SK-MEL-5 (cell line): ENCODE measurements around the gene SGSM1. TPM values are rescaled to one million over a fixed set of nuclear protein-coding genes. Genes with fewer than 3 reads are reported as not detected.
"Not testable (repeated sequence)": the region's sequence is repeated elsewhere in the genome, so short reads cannot be mapped to it uniquely, and the experiment has no call there.

Experiments used
- DNase-seq: peaks from one replicate; pipeline ENCODE4 v3.0.0-alpha.2; 2016; ENCODE audit warnings: low read depth, low spot score
- in situ Hi-C: cut with HindIII; loops from 2 replicates; pipeline ENCODE4 v1.10.0; 2016; ENCODE audit warnings: low sequenced_read_pairs, high pct_unique_total_duplicates, low pct_unique_long_range_greater_than_20kb
- total RNA-seq: library from RNA; depleted of rRNA; stranded (reverse); fragments of >200 nt; shearing (Covaris generic); gene quantifications from 2 replicates; pipeline ENCODE4 v1.2.3, GENCODE V29; 2014

Gene SGSM1
- total RNA-seq, 1 experiment from 2014 or later, result 0.03 TPM

DNA sequence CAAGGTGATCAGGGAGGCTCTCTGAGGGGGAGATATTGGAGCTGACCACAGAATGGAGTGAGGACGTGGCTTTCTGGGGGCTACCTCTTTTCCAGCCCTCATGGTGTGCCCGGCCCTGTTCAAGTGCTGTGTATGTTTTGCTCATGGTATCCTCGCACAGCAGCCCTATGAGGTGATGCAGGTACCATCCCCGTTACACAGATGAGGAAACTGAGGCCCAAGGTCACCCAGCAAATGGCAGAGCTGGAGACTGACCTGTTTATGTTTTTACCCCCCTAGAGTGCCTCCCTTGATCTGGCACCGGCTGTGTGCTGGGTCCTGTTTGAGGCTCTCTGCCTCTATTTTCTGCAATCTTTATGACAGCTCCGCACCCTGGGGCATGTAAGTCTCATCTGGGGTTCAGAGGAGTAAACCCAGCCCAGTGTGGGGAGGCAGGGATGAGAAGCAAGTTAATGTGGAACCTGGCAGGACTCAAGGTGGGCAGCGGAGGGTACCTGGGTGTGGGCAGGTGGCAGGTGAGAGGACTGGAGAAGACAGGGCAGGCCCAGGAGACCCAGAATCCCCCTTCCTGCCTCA, 20.8 kb downstream of the SGSM1 start:
- no peak for DNase-seq
- in situ Hi-C loops, result no loop called here

DNA sequence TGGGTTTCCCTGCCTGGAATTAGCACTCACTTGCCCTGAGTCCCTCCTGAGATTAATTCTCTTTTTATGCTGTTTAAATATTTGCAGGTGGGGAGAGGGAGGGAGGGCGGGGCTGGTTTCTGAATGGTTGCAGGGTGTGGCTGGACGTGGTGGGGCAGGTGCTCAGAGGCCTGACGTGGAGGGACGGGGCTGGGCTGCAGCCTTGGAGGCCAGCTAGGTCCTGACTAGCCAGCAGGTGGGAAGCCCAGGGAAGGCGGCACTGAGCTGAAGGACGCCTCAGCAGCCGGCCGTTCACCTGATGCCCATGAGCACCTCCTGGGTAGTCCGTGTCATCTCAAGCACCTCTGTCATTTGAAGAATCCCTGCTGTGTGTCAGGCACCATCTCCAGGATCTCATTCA, 21.3 kb downstream of the SGSM1 start:
- in situ Hi-C loops, result no loop called here
- no peak for DNase-seq

- DNase-seq, result no peak
- in situ Hi-C loops, result no loop called here
Observed at GRCh38 chr22:24830205-24830979, 24.4 kb downstream of the SGSM1 start.

- in situ Hi-C loops, result no loop called here
Observed at GRCh38 chr22:24831687-24832086, 25.7 kb downstream of the SGSM1 start.

GRCh38 chr22:24833881-24834495, 28.0 kb downstream of the SGSM1 start:
- DNase-seq, result no peak

More at GRCh38 chr22:24831687-24832086, 25.7 kb downstream of the SGSM1 start:
- no peak for DNase-seq

GRCh38 chr22:24834845-24835570, 29.0 kb downstream of the SGSM1 start:
- in situ Hi-C loops, result no loop called here
- peak; percentile 63 for DNase-seq

More at GRCh38 chr22:24833881-24834495, 28.0 kb downstream of the SGSM1 start:
- in situ Hi-C loops, result no loop called here

- in situ Hi-C loops, result no loop called here
- DNase-seq, result no peak
Observed at GRCh38 chr22:24836282-24836681, 30.3 kb downstream of the SGSM1 start.

GRCh38 chr22:24837517-24837916, 31.5 kb downstream of the SGSM1 start:
- in situ Hi-C loops, result not testable (repeated sequence)
- peak; percentile 49 for DNase-seq

DNA sequence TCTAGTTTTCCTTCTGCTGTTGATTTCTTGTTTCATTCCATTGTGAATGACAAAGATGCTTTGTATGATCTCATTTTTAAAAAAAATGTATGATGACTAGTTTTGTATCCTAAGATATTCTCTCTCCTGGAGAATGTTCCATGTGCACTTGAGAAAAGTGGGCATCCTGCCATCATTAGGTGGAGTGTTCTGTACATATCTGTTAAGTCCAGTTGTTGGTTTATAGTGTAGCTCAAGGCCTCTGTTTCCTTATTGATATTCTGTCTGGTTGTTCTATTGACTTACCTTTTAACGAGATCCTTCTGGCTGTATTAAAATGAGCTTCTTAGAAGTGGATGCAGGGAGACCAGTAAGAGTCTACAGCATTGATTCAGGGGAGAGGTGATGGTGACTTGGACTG, 35.2 kb downstream of the SGSM1 start:
- DNase-seq, result no peak
- in situ Hi-C loops, result no loop called here

DNA sequence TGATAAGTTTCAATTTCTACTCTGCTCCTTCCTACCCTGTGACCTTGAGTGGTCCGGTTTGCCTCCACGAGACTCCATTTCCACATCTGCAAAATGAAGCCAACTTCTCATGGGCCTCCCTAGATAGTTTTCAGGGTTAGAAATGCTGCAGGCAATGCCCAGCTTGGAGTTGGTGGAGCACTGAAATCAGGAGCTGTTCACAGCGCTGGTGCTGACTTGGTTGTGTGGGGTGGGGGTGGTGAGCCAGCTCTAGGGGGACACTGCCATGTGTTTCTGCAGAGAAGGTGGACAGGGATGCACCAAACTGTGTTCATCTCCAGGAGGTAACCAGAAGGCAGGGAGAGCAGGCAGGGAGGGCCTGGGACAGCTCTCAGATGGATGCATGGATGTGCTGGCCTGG, 37.0 kb downstream of the SGSM1 start:
- no peak for DNase-seq
- in situ Hi-C loops, result no loop called here

DNA sequence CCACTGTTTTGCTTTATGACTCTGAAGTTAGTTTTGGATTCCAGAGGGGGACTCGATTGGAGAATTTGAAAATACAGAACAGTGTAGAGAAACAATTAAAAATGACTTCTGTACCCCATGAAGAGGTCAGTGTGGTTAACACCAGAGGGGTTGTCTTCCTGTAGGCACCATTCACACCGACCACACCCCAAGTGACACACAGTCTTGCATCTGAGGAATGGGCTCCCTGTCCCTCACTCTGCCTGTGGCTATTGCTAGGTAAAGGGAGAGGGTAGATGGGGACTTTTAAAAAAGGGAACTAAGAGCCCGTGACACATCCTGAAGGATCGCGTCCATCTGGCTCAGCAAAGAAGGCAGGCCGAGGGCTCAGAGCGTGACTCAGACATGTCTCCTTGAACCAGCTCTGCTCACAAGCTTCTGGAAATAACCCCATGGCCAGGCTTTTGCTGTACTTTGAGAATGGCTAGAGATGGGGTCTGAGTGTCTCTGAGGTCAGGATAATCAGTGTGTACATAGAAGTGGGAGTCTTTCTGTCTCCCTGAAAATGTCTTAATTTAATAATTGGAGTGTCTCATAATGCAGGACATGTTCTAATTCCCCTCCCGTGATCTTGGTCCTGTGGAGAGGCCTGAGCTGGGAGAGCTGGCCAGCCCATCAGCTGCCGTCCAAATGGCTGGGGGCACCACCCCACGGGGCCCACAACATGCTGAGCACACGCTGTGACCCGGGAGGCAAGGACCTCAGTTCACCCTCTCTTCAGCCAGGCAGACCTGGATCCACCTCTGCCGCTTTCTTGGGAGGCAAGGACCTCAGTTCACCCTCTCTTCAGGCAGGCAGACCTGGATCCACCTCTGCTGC, 39.3 kb downstream of the SGSM1 start:
- no peak for DNase-seq

GRCh38 chr22:24847490-24847889, 41.5 kb downstream of the SGSM1 start:
- in situ Hi-C loops, result no loop called here
- DNase-seq, result no peak

More for the DNA sequence above, 39.3 kb downstream of the SGSM1 start:
- in situ Hi-C loops, result no loop called here

GRCh38 chr22:24848559-24849168, 42.7 kb downstream of the SGSM1 start:
- in situ Hi-C loops, result no loop called here
- no peak for DNase-seq

- no peak for DNase-seq
- in situ Hi-C loops, result no loop called here
Observed at GRCh38 chr22:24855794-24856193, 49.8 kb downstream of the SGSM1 start.

DNA sequence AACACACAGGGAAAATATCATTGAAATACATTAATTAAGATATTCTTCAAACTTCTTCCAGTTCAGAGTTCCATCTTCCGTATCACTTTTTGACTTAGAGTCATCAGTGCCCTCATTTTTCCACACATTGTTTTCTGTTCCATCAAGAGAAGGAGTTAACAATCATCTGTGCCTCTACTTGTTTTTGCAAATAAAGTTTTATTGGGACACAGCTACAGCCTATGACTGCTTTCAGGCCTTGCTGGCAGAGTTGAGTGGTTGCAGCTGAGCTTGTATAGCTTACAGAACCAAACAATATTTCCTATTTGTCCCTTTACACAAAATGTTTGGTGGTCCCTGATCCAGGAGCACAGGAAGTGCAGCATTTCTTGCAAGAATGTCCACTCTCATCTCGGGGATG, 51.6 kb downstream of the SGSM1 start:
- DNase-seq, result no peak
- in situ Hi-C loops, result no loop called here

DNA sequence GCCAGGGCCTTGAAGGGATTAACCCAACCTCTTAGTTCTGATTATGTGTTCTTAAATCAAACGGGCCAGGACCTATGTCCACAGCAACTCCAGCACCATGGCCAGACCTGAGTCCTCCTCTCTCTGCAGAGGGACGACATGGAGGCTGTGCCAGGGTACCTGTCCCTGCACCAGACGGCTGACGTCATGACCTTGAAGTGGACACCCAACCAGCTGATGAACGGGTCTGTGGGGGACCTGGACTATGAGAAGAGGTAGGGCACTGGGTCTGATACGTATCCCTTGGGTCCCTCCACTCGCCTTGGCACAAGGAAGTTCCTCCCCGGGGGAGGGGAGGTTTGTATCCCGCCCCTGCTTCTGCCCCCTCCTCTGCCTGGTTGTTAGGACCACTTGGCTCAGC, 53.6 kb downstream of the SGSM1 start:
- in situ Hi-C loops, result no loop called here

GRCh38 chr22:24865508-24865907, 59.5 kb downstream of the SGSM1 start:
- in situ Hi-C loops, result no loop called here
- no peak for DNase-seq

More for the DNA sequence above, 53.6 kb downstream of the SGSM1 start:
- DNase-seq, result no peak
